ENCODE results near the gene PACS1. TPM values are rescaled to one million over a fixed set of nuclear protein-coding genes. Genes with fewer than 3 reads are reported as not detected.
A peak's percentile ranks its signal among the peaks of the same experiment; 100 is the strongest.

Gene PACS1
- total RNA-seq, 1 donor from 2014 or later: 49.9 TPM

DNA sequence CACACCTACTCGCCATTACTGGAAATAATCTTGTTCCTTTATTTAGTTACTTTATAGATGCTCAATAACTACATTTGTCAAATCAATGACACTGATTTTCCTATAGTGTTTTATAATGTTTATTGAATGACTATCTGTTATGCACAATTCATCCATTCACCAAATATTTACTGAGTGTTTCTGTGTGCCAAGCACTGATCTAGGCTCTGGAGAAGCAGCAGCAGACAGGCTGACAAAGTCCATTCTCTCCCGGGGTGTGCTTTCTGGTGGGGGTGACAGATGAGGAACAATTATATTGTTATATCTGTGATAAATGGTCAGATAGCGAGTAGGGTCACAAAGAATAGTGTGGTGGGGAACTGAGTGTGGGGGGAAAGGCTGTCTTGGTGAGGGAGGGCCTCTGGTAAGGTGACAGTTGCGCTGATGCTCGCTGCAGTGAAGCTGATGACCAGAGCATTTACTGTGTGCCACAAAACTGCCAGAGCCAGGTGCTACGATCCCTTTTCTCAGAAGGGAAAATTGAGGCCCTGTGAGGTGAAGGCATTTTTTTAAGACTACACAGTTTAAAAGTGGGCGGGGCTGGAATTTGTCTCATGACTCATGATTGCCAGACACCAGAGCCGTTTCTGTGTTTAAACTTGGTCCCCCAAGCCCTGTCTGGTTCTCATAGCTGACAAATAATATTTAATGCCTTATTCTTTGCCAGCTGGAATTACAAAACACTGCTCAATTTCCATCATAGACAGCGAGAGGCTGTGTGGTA is 10.2 kb downstream of the PACS1 start:
- Mint-ChIP-seq H3K27ac (peak overlapping the region; percentile 86), H3K9me3 (no peaks in the 10 kb centered on the region), H3K4me3 (no peak overlapping the region), H3K27me3 (no peaks in the 10 kb centered on the region), H3K36me3 (peaks cover 4% of the 10 kb centered on the region), H3K4me1 (ENCODE audit: unreplicated experiment) (peaks cover 52% of the 10 kb centered on the region)
- TF ChIP-seq, protein P1, sequence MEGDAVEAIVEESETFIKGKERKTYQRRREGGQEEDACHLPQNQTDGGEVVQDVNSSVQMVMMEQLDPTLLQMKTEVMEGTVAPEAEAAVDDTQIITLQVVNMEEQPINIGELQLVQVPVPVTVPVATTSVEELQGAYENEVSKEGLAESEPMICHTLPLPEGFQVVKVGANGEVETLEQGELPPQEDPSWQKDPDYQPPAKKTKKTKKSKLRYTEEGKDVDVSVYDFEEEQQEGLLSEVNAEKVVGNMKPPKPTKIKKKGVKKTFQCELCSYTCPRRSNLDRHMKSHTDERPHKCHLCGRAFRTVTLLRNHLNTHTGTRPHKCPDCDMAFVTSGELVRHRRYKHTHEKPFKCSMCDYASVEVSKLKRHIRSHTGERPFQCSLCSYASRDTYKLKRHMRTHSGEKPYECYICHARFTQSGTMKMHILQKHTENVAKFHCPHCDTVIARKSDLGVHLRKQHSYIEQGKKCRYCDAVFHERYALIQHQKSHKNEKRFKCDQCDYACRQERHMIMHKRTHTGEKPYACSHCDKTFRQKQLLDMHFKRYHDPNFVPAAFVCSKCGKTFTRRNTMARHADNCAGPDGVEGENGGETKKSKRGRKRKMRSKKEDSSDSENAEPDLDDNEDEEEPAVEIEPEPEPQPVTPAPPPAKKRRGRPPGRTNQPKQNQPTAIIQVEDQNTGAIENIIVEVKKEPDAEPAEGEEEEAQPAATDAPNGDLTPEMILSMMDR (conservative IDR thresholded peaks at IDR 0.05): no peak
- DNase-seq (ENCODE audit: extremely low spot score, unreplicated experiment): no peak

DNA sequence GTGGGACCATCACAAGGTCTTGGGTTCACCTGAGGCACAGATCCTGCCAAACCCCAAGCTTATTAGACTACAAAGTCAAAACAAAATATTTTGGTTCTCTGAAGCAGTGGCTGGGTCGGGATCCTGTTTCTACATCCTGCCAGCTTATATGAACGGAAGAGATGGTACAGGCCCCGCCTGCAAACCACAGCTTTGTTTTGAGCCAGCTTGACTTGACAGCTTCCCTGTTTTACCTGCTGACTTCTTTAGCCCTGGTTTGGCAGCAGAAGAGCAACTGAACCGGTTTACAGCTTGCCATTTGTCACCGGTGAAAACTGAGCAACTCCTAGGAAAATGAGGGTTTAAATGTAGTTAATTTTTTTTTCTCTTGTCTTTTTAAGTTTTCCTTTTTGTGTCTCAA is 11.4 kb downstream of the PACS1 start:
- H3K27ac Mint-ChIP-seq: peak overlapping the region; percentile 86
- H3K36me3 Mint-ChIP-seq: no peaks in the 10 kb centered on the region
- no peaks in the 10 kb centered on the region for H3K27me3 Mint-ChIP-seq
- TF ChIP-seq, protein P1 (conservative IDR thresholded peaks at IDR 0.05): no peak
- peaks cover 48% of the 10 kb centered on the region for H3K4me1 Mint-ChIP-seq (ENCODE audit: unreplicated experiment)
- DNase-seq (ENCODE audit: extremely low spot score, unreplicated experiment): no peak
- peak overlapping the region; percentile 76 for H3K4me3 Mint-ChIP-seq
- no peaks in the 10 kb centered on the region for H3K9me3 Mint-ChIP-seq

DNA sequence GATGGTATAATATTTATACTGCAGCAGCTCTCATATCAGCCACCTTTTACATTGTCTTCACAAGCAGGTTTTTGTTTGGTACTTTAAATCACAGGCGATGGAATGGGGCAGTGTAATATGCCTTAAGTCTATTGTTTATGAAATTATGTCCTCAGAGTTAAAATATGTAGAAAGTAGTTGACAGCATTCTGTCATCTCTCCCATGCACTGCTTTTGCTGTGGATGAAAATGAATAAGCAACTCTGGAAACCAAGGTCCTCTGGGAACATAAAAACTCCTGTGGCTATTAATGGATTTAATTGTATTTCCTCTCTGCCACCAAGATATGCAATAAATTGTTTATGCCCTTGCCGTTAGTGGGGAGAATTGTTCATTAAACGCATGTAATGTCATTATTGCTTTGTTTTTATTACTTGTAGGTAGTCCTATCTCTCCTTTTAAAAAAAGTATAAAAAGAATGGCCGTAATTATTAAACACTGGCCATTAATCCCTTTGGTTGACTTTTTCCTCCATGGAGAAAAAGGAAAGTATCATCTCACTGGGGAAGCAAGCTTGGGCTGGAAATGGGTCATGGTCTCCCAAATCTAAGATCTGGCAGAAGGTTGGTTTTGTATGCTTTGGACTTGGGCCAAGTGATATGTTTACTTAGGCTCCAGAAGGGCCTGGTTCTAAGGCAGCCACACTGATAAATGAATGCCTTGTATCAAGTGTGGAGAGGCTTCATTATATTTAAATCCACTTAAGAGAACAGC is 13.1 kb downstream of the PACS1 start:
- DNase-seq (ENCODE audit: extremely low spot score, unreplicated experiment): no peak
- Mint-ChIP-seq H3K27me3 (no peaks in the 10 kb centered on the region), H3K27ac (peak overlapping the region; percentile 69), H3K4me3 (peak overlapping the region; percentile 32), H3K4me1 (ENCODE audit: unreplicated experiment) (peaks cover 58% of the 10 kb centered on the region), H3K9me3 (no peaks in the 10 kb centered on the region), H3K36me3 (peaks cover 4% of the 10 kb centered on the region)
- TF ChIP-seq, protein P1 (conservative IDR thresholded peaks at IDR 0.05): no peak

DNA sequence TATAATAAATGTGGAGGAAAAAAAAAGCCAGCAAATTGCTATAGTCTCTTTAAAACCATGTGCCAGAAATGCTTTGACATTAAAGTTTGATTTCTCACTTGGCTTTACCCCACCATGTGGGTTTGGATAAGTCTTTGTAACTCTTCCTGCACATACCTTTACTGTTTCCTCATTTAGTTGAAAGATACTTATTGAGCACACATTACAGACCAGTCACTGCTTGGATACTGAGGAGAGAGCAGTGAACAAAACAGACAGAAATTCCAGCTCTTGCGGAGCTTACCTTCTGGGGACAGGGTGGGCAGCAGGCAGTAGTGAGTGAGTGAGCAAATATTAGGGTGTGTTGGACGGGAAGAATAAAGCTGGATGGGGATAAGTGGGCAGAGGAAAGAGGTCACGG is 13.7 kb downstream of the PACS1 start:
- no peak for DNase-seq (ENCODE audit: extremely low spot score, unreplicated experiment)
- peak overlapping the region; percentile 69 for H3K27ac Mint-ChIP-seq

DNA sequence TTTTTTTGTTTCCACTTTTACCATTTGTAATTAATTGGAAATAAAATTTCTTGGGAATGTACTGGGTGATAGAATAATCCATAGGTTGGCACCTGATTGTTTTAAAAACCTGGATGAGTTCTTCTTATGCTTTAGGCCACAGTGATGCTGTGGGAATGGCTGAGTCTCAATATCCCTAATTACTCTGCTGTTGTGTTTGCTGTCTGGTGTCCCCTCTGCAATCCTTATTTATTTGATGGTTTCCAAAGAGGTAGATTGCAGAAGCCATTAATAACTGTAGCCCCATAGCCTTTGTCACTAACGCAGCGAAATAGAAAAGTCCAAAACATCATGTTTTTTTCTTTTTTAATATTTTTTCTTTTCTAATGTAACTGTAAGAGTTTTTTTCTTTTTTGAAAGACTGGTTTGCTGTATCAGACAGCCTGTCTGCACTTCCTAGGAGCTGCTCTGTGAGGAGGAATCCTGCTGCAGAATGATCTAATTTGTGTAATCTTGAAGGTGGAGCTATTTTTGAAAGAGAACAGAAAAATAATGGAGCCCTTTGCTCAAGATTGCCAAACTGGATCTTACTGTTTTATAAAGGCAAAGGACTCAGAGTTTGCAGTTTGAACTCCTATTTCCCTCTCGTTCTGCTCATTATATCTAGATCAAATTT is 14.9 kb downstream of the PACS1 start:
- TF ChIP-seq, protein P1 (conservative IDR thresholded peaks at IDR 0.05): no peak
- Mint-ChIP-seq H3K27ac (no peak overlapping the region), H3K9me3 (no peaks in the 10 kb centered on the region), H3K4me3 (no peak overlapping the region), H3K4me1 (ENCODE audit: unreplicated experiment) (peaks cover 51% of the 10 kb centered on the region), H3K36me3 (peaks cover 4% of the 10 kb centered on the region), H3K27me3 (no peaks in the 10 kb centered on the region)
- no peak for DNase-seq (ENCODE audit: extremely low spot score, unreplicated experiment)

More for the DNA sequence above, 13.7 kb downstream of the PACS1 start:
- peak overlapping the region; percentile 29 for H3K4me3 Mint-ChIP-seq
- peaks cover 4% of the 10 kb centered on the region for H3K36me3 Mint-ChIP-seq
- H3K9me3 Mint-ChIP-seq: no peaks in the 10 kb centered on the region
- no peaks in the 10 kb centered on the region for H3K27me3 Mint-ChIP-seq
- H3K4me1 Mint-ChIP-seq (ENCODE audit: unreplicated experiment): peaks cover 58% of the 10 kb centered on the region
- TF ChIP-seq, protein P1 (conservative IDR thresholded peaks at IDR 0.05): no peak
